Endothelial cell of umbilical vein (primary cell): ENCODE data around the gene ARL8A. TPM values are rescaled to one million over a fixed set of nuclear protein-coding genes. Genes with fewer than 3 reads are reported as not detected.
"Not testable (repeated sequence)": the region's sequence is repeated elsewhere in the genome, so short reads cannot be mapped to it uniquely, and the experiment has no call there.

Experiments
- BruUV-seq: library from RNA; stranded (reverse); fragments of 400-500 nt; replicated peaks from 2 replicates; lab custom pipeline; 2021; lab: Mats Ljungman, UMichigan
- CTCF ChIA-PET: fragments of 300-600, 350-600 bp; sonication (Branson Sonifier 250); formaldehyde crosslinking; loops from one replicate; lab custom pipeline; 2021; ENCODE audit warnings: antibody characterized with exemption, inconsistent platforms; lab: Charles Lee
- POLR2A ChIA-PET: fragments of 300-600, 350-600 bp; sonication (Branson Sonifier 250); formaldehyde crosslinking; loops from one replicate; lab custom pipeline; 2021; ENCODE audit warnings: antibody characterized with exemption, inconsistent platforms; lab: Charles Lee
- DNase-seq: peaks from one replicate; pipeline ENCODE4 v3.0.0-alpha.2; 2011; ENCODE audit warnings: low read depth, low spot score
- FAIRE-seq: peaks from 2 replicates; lab custom pipeline; 2011; peaks lifted over from hg19 to GRCh38; lab: Jason Lieb, UNC
- H2AFZ ChIP-seq: 2 replicates; pipeline ENCODE4 v1.6.0; 2012; ENCODE audit warnings: low read depth, low read length, control low read depth, inconsistent platforms
- H3K27ac ChIP-seq: 2 replicates; pipeline ENCODE4 v1.5.1; 2011; ENCODE audit warnings: low read depth, mild to moderate bottlenecking, control low read depth, low read length, moderate library complexity; ENCODE audit not compliant: insufficient read depth
- H3K27me3 ChIP-seq, 2 experiments: 2 replicates each; pipeline versions ENCODE4 v1.6.0 to v1.6.1; 2011; ENCODE audit warnings: low read length in 2 of 2, mixed read lengths in 1 of 2; ENCODE audit not compliant: control insufficient read depth in 2 of 2, insufficient read depth in 2 of 2
- H3K36me3 ChIP-seq, 2 experiments: 2 replicates in 1 of 2; 3 replicates in 1 of 2; pipeline ENCODE4 v1.5.1; 2011; ENCODE audit warnings: low read length in 2 of 2, mild to moderate bottlenecking in 1 of 2, moderate library complexity in 1 of 2; ENCODE audit not compliant: control insufficient read depth in 2 of 2, insufficient read depth in 2 of 2; ENCODE audit errors: extremely low read depth in 1 of 2
- H3K4me1 ChIP-seq: 3 replicates; pipeline ENCODE4 v1.5.1; 2011; ENCODE audit warnings: mild to moderate bottlenecking, low read length; ENCODE audit not compliant: control insufficient read depth, insufficient read depth; ENCODE audit errors: extremely low read depth
- H3K4me2 ChIP-seq: 2 replicates; pipeline ENCODE4 v1.6.1; 2011; ENCODE audit warnings: low read length, control low read depth, mixed read lengths; ENCODE audit not compliant: insufficient read depth
- H3K4me3 ChIP-seq, 3 experiments: fragments of 200-600 bp in 1 of 3; sonication (generic), shearing (Covaris generic) in 1 of 3; replicated peaks in 1 of 3; 2 replicates each; pipeline ENCODE4 v1.5.1; 2011 to 2016; ENCODE audit warnings: control low read depth in 3 of 3, low read length in 3 of 3, mild to moderate bottlenecking in 2 of 3, inconsistent platforms in 1 of 3, low read depth in 1 of 3, moderate library complexity in 1 of 3; ENCODE audit not compliant: insufficient read depth in 1 of 3
- H3K79me2 ChIP-seq: 2 replicates; pipeline ENCODE4 v1.6.0; 2012; ENCODE audit warnings: low read length, inconsistent platforms; ENCODE audit not compliant: control insufficient read depth, insufficient read depth
- H3K9ac ChIP-seq: replicated peaks from 2 replicates; pipeline ENCODE3; 2011; ENCODE audit warnings: low read length, control low read depth; ENCODE audit not compliant: insufficient read depth; ENCODE audit errors: extremely low read depth
- H3K9me1 ChIP-seq: replicated peaks from 3 replicates; pipeline ENCODE4 v1.6.0; 2011; ENCODE audit warnings: mild to moderate bottlenecking, low read length; ENCODE audit not compliant: control insufficient read depth, insufficient read depth; ENCODE audit errors: extremely low read depth
- H3K9me3 ChIP-seq: replicated peaks from 2 replicates; pipeline ENCODE4 v1.5.1; 2012; ENCODE audit warnings: low read length, inconsistent platforms; ENCODE audit not compliant: control insufficient read depth, insufficient read depth
- H4K20me1 ChIP-seq: replicated peaks from 2 replicates; pipeline ENCODE3; 2011; ENCODE audit warnings: mild to moderate bottlenecking, low read length; ENCODE audit not compliant: control insufficient read depth, insufficient read depth; ENCODE audit errors: extremely low read depth
- EZH2 ChIP-seq: IDR thresholded peaks from 2 replicates; pipeline ENCODE4 v1.6.1; 2012; ENCODE audit warnings: borderline replicate concordance, low read depth, mild to moderate bottlenecking, moderate library complexity, low read length, inconsistent platforms; ENCODE audit not compliant: severe bottlenecking
- FOS ChIP-seq: IDR thresholded peaks from 2 replicates; pipeline ENCODE4 v1.6.1; 2011; ENCODE audit warnings: mild to moderate bottlenecking, low read length, moderate library complexity, borderline replicate concordance; ENCODE audit not compliant: insufficient read depth
- GATA2 ChIP-seq: IDR thresholded peaks from 2 replicates; pipeline ENCODE4 v1.7.0; 2011; ENCODE audit warnings: low read depth, mild to moderate bottlenecking, moderate library complexity, mixed read lengths, low read length; ENCODE audit not compliant: insufficient read length, insufficient read depth
- JUN ChIP-seq: IDR thresholded peaks from 2 replicates; pipeline ENCODE4 v1.6.1; 2011; ENCODE audit warnings: borderline replicate concordance, low read depth; ENCODE audit not compliant: insufficient read length, insufficient read depth
- MYC ChIP-seq: IDR thresholded peaks from one replicate; pipeline ENCODE4 v1.6.1; 2011; ENCODE audit warnings: mild to moderate bottlenecking, low read depth, low read length
- POLR2A ChIP-seq: IDR thresholded peaks from 2 replicates; pipeline ENCODE4 v1.6.1; 2012; ENCODE audit warnings: low read depth, mild to moderate bottlenecking, control low read depth, low read length
- POLR2AphosphoS5 ChIP-seq: IDR thresholded peaks from 2 replicates; pipeline ENCODE4 v1.6.1; 2012; ENCODE audit warnings: low read depth, mild to moderate bottlenecking, control low read depth, low read length, moderate library complexity; ENCODE audit not compliant: insufficient read depth
- dilution Hi-C: fragments of 300-500 bp; cut with MboI; formaldehyde crosslinking; loops from one replicate; pipeline ENCODE4 v1.15.0; 2019; ENCODE audit warnings: low sequenced_read_pairs; ENCODE audit not compliant: extremely low pct_ligation_motif_present
- intact Hi-C: fragments of 100-400 bp; cut with micrococcal nuclease; formaldehyde crosslinking; loops from one replicate; pipeline ENCODE4 v1.10.0; 2022
- polyA plus RNA-seq, 4 experiments: library from polyadenylated mRNA; depleted of rRNA in 3 of 4; stranded (reverse) in 3 of 4; unstranded in 1 of 4; fragments of >200 nt; gene quantifications; 2 replicates each; pipeline versions ENCODE4 v1.2.1 to v1.2.3, GENCODE V29; 2011 to 2012; ENCODE audit warnings: missing spikeins in 1 of 4
- total RNA-seq: library from RNA; stranded (reverse); gene quantifications from 2 replicates; pipeline ENCODE4 v1.2.3, GENCODE V29; 2021
- TF ChIP-seq, protein P1 (sequence below): IDR thresholded peaks from 2 replicates; pipeline ENCODE4 v1.6.1; 2011; ENCODE audit not compliant: insufficient read depth, insufficient read length
- TF ChIP-seq, protein P2 (sequence below), 2 donors: IDR thresholded peaks; 1 replicate in 1 of 2; 2 replicates in 1 of 2; pipeline ENCODE4 v1.5.1; 2011; ENCODE audit warnings: low read length in 2 of 2, mild to moderate bottlenecking in 2 of 2, moderate library complexity in 2 of 2, control low read depth in 1 of 2, inconsistent platforms in 1 of 2, low read depth in 1 of 2; ENCODE audit not compliant: insufficient read depth in 1 of 2; ENCODE audit errors: extremely low read depth in 1 of 2

ARL8A gene
- total and polyA plus RNA-seq, 2 donors (not counting 3 experiments of a cell fraction or from before 2014, with no cell fraction given), result 54.3 to 69.5 TPM

DNA sequence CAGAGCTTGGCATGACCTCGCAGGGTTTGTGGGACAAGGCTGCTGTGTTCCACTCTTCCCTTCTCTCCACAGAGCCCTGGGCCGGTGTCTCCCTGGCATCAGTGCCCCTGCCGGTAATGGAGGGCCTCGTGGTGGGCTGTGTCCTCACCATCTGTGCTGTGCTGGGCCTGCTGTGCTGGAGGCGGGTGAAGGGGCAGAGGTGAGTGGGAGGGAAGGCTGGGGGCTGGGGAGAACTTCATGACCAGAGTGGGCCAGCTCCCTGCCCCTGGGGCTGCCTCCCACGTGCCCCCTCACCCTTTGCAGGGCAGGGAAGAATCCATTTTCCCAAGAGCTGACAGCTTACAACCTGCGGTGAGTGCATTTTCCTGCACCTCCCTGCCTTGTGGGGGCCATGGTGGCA lies 37.0 kb upstream of the ARL8A start:
- H3K79me2 ChIP-seq, result no peaks in the 10 kb centered on the region
- no peak overlapping the region for H3K4me2 ChIP-seq
- TF ChIP-seq, protein P1, sequence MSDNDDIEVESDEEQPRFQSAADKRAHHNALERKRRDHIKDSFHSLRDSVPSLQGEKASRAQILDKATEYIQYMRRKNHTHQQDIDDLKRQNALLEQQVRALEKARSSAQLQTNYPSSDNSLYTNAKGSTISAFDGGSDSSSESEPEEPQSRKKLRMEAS, result no peak
- TF ChIP-seq EZH2, result no peak
- TF ChIP-seq, protein P2, sequence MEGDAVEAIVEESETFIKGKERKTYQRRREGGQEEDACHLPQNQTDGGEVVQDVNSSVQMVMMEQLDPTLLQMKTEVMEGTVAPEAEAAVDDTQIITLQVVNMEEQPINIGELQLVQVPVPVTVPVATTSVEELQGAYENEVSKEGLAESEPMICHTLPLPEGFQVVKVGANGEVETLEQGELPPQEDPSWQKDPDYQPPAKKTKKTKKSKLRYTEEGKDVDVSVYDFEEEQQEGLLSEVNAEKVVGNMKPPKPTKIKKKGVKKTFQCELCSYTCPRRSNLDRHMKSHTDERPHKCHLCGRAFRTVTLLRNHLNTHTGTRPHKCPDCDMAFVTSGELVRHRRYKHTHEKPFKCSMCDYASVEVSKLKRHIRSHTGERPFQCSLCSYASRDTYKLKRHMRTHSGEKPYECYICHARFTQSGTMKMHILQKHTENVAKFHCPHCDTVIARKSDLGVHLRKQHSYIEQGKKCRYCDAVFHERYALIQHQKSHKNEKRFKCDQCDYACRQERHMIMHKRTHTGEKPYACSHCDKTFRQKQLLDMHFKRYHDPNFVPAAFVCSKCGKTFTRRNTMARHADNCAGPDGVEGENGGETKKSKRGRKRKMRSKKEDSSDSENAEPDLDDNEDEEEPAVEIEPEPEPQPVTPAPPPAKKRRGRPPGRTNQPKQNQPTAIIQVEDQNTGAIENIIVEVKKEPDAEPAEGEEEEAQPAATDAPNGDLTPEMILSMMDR (IDR thresholded peaks at IDR 0.05; ENCODE audit: extremely low read depth in 1 of 2, insufficient read depth in 1 of 2, low read depth in 1 of 2, low read length in 2 of 2), result no peak
- TF ChIP-seq MYC, result no peak
- TF ChIP-seq JUN, result no peak
- no peak for TF ChIP-seq POLR2A
- TF ChIP-seq FOS, result no peak
- no peak for TF ChIP-seq POLR2AphosphoS5
- TF ChIP-seq GATA2, result no peak
- BruUV-seq, result no TSS peak
- POLR2A ChIA-PET, result no interaction called here
- no peaks in the 10 kb centered on the region for H3K36me3 ChIP-seq
- DNase-seq (no peak), FAIRE-seq (no peak)
- intact Hi-C loops, result no loop called here
- peaks cover 8 to 13% of the 10 kb centered on the region in 2 experiments for H3K27me3 ChIP-seq
- no peak overlapping the region for H3K9ac ChIP-seq
- CTCF ChIA-PET, result interaction anchor here (1.6 to 2.1 kb wide), 2 partner anchors 8 to 27 kb away, joined by 5 to 6 read pairs; no protein-coding TSS in a partner anchor
- dilution Hi-C loops, result no loop called here
- H3K9me1 ChIP-seq, result no peaks in the 10 kb centered on the region
- no peak overlapping the region for H3K27ac ChIP-seq
- no peaks in the 10 kb centered on the region for H3K4me1 ChIP-seq
- no peak overlapping the region for H3K4me3 ChIP-seq
- no peaks in the 10 kb centered on the region for H3K9me3 ChIP-seq
- H2AFZ ChIP-seq, result no peak overlapping the region
- no peaks in the 10 kb centered on the region for H4K20me1 ChIP-seq

DNA sequence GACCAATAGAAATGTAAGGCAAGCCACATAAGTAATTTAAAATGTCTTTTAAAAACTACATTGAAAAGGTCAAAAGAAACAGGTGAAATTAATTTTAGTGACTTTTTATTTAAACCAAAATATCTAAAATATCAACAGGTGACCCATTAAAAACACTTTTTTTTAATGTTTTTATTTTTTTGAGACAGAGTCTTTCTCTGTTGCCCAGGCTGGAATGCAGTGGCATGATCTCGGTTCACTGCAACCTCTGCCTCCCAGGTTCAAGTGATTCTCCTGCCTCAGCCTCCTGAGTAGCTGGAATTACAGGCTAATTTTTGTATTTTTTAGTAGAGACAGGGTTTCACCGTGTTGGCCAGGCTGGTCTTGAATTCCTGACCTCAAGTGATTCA lies 36.2 kb upstream of the ARL8A start:
- dilution Hi-C loops, H4K20me1 ChIP-seq, H3K4me3 ChIP-seq, H3K4me1 ChIP-seq, H3K79me2 ChIP-seq, POLR2A ChIA-PET, intact Hi-C loops, H3K4me2 ChIP-seq, FAIRE-seq, BruUV-seq, DNase-seq, H3K36me3 ChIP-seq, H3K27ac ChIP-seq, H2AFZ ChIP-seq, H3K9me1 ChIP-seq, H3K9ac ChIP-seq, H3K9me3 ChIP-seq: not testable (repeated sequence)
- CTCF ChIA-PET, result interaction anchor here (1.6 kb wide), 1 partner anchor 9 kb away, joined by 5 read pairs; no protein-coding TSS in a partner anchor
- H3K27me3 ChIP-seq, result peaks cover 8 to 13% of the 10 kb centered on the region in 2 experiments
